ENCODE results near the gene AGO3.

GRCh38 chr1:36098650-36099365 lies 167.9 kb downstream of the AGO3 start:
- TF ChIP-seq, protein P1, sequence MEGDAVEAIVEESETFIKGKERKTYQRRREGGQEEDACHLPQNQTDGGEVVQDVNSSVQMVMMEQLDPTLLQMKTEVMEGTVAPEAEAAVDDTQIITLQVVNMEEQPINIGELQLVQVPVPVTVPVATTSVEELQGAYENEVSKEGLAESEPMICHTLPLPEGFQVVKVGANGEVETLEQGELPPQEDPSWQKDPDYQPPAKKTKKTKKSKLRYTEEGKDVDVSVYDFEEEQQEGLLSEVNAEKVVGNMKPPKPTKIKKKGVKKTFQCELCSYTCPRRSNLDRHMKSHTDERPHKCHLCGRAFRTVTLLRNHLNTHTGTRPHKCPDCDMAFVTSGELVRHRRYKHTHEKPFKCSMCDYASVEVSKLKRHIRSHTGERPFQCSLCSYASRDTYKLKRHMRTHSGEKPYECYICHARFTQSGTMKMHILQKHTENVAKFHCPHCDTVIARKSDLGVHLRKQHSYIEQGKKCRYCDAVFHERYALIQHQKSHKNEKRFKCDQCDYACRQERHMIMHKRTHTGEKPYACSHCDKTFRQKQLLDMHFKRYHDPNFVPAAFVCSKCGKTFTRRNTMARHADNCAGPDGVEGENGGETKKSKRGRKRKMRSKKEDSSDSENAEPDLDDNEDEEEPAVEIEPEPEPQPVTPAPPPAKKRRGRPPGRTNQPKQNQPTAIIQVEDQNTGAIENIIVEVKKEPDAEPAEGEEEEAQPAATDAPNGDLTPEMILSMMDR (IDR thresholded peaks at IDR 0.05), result no peak
- no peak for TF ChIP-seq POLR2A (IDR thresholded peaks at IDR 0.05)
- no peak for TF ChIP-seq POLR2AphosphoS5 (IDR thresholded peaks at IDR 0.05)
